ENCODE data around the gene ASXL2.
A peak's percentile ranks its signal among the peaks of the same experiment; 100 is the strongest.
"Not testable (repeated sequence)": the region's sequence is repeated elsewhere in the genome, so short reads cannot be mapped to it uniquely, and the experiment has no call there.

ASXL2 gene

GRCh38 chr2:25728559-25728958, 149.7 kb downstream of the ASXL2 start:
- no peak for DNase-seq

- no peak for DNase-seq
These were observed 151.8 kb downstream of the ASXL2 start for GRCh38 chr2:25726522-25726921.

- DNase-seq, result no peak
These were observed 152.4 kb downstream of the ASXL2 start for GRCh38 chr2:25725877-25726276.

GRCh38 chr2:25724756-25725155, 153.5 kb downstream of the ASXL2 start:
- DNase-seq, result no peak

- no peak for DNase-seq
These were observed 156.1 kb downstream of the ASXL2 start for GRCh38 chr2:25722224-25722623.

- no peak for DNase-seq
These were observed 157.7 kb downstream of the ASXL2 start for GRCh38 chr2:25720575-25720974.

- no peak for DNase-seq
These were observed 163.5 kb downstream of the ASXL2 start for GRCh38 chr2:25714740-25715139.

- no peak for DNase-seq
These were observed 165.8 kb downstream of the ASXL2 start for GRCh38 chr2:25712455-25712854.

- no peak for DNase-seq
These were observed 166.5 kb downstream of the ASXL2 start for GRCh38 chr2:25711675-25712354.

- no peak for DNase-seq
These were observed 167.5 kb downstream of the ASXL2 start for GRCh38 chr2:25710750-25711149.

GRCh38 chr2:25709349-25709748, 168.9 kb downstream of the ASXL2 start:
- DNase-seq, result no peak

GRCh38 chr2:25707927-25708590, 170.2 kb downstream of the ASXL2 start:
- no peak for DNase-seq

- not testable (repeated sequence) for DNase-seq
These were observed 172.7 kb downstream of the ASXL2 start for GRCh38 chr2:25705575-25705974.

GRCh38 chr2:25701801-25702200, 176.5 kb downstream of the ASXL2 start:
- no peak for DNase-seq

- peak; percentile 41 for DNase-seq
These were observed 178.0 kb downstream of the ASXL2 start for GRCh38 chr2:25700221-25700660.

- DNase-seq, result no peak
These were observed 179.1 kb downstream of the ASXL2 start for GRCh38 chr2:25699216-25699615.

- DNase-seq, result no peak
These were observed 179.5 kb downstream of the ASXL2 start for GRCh38 chr2:25698752-25699151.

- DNase-seq, result no peak
These were observed 180.5 kb downstream of the ASXL2 start for GRCh38 chr2:25697559-25698341.

GRCh38 chr2:25692737-25693445, 185.4 kb downstream of the ASXL2 start:
- no peak for DNase-seq

- DNase-seq, result no peak
These were observed 186.1 kb downstream of the ASXL2 start for GRCh38 chr2:25692143-25692542.

- no peak for DNase-seq
These were observed 188.2 kb downstream of the ASXL2 start for GRCh38 chr2:25690058-25690457.

GRCh38 chr2:25688236-25688635, 190.1 kb downstream of the ASXL2 start:
- no peak for DNase-seq

- DNase-seq, result no peak
These were observed 192.5 kb downstream of the ASXL2 start for GRCh38 chr2:25685741-25686140.
